VCaP (cell line): Measurements from ENCODE around the gene ARID1B.
A peak's percentile ranks its signal among the peaks of the same experiment; 100 is the strongest.

ENCODE experiments used
- H3K27ac ChIP-seq: fragments of 450-650 bp; 2 replicates; pipeline ENCODE4 v1.5.1; 2017
- TF ChIP-seq, protein P1 (sequence below): fragments of 450-650 bp; conservative IDR thresholded peaks from 2 replicates; pipeline ENCODE4 v1.5.1; 2017; ENCODE audit warnings: mild to moderate bottlenecking, moderate library complexity

Gene ARID1B

DNA sequence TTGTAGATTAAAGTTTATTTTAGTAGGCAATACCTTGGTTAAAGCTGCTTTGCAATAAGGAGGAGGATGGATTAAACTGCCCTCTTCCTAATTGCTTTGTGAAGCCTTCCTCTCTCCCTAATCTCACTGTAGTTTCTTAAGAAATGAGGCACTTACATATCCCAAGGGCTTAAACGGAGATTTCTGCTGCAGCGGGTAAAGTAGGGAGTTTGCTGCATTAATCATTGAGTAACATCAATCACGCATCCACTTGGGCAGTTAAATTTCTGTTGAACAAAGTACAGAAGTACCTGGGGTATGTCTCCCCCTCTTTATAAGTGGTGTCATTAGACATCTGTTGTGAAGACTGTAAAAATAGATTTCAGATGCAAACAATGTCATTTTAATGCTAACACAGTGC is 29.5 kb upstream of the ARID1B start:
- no peak overlapping the region for H3K27ac ChIP-seq
- TF ChIP-seq, protein P1, sequence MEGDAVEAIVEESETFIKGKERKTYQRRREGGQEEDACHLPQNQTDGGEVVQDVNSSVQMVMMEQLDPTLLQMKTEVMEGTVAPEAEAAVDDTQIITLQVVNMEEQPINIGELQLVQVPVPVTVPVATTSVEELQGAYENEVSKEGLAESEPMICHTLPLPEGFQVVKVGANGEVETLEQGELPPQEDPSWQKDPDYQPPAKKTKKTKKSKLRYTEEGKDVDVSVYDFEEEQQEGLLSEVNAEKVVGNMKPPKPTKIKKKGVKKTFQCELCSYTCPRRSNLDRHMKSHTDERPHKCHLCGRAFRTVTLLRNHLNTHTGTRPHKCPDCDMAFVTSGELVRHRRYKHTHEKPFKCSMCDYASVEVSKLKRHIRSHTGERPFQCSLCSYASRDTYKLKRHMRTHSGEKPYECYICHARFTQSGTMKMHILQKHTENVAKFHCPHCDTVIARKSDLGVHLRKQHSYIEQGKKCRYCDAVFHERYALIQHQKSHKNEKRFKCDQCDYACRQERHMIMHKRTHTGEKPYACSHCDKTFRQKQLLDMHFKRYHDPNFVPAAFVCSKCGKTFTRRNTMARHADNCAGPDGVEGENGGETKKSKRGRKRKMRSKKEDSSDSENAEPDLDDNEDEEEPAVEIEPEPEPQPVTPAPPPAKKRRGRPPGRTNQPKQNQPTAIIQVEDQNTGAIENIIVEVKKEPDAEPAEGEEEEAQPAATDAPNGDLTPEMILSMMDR, result no peak

DNA sequence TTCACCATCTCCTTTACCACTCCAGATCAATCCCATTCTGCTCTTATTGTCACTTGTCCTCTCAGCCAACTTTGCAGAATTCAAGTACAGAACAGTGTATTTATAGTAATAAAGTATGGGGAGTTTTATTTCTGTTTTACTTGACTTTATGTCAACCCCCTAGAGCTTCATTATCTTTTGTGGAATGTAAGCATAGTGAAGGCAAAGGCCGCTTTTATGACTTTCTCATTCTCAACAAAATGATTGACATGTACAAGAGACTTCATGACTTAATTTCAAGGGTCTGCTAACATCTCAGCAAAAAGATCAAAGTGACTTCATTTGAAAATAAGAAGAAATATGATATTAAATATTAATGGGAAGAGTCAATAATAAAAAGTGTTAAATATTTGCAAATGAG is 28.7 kb upstream of the ARID1B start:
- no peak overlapping the region for H3K27ac ChIP-seq
- TF ChIP-seq, protein P1, result no peak

DNA sequence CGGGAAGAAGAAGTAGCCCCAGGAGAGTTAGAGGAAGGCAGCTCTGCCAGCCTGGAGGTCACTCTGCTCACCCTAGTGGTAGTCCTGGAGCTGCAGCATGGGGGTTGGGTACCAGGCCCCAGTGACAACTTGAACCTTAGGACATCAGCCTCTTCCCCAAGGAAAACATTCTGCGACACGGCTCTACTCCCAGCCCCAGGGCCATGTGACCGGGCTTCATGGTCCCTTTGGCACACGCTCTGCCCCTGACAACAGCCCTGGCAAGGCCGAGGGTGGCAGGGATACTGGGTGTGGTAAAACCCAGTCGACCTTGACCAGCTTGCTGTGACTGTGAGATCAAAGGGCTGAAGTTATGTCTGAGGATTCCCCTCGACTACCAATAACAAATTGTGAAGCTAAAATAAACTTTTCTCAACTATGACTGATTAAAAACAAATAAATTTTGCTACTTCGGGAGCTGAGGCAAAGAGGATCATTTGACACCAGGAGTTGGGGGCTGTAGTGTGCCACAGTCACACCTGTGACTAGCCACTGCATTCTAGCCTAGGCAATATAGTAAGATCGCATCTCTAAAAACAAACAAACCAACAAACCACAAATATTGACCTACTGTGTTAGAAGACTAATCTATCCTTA is 24.4 kb upstream of the ARID1B start:
- peak overlapping the region; percentile 67 for H3K27ac ChIP-seq
- TF ChIP-seq, protein P1, result 0 out of 2 replicates have a peak, but pooled peaks have one; percentile 16

DNA sequence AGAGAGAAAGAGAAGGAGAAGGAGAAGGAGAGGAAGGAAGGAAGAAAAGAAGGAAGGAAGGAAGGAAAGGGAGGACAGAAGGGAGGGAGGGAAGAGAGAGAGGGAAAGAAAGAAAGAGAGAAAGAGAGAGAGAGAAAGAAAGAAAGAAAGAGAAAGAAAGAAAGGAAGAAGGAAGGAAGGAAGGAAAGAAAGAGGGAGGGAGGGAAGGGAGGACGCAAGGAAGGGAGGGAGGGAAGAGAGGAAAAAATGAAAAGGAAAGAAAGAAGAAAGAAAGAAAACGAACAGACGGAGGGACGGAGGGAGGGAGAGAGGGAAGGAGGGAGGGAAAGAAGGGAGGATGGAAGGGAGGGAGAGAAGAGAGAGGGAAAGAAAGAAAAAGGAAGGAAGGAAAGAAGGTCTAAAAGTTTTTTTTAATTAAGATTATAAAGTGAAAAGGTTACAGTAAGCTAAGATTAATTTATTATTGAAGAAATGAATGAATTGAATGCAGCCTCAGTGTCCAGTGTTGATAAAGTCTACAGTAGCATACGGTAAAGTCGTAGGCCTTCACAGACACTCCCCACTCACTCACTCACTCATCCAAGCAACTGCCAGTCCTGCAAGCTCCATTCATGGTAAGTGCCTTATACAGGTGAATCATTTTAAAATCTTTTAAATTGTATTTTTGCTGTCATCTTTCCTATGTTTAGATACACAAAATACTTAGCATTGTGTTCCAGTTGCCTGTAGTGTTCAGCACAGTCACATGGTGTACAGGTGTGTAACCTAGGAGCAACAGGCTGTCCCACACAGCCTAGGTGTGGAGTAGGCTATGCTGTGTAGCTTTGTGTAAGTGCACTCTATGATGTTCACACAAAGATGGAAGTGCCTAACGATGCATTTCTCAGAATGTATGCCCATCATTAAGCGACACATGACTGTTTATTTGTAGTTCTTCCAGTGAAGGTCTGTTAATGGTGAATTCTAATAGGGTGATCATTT is 20.3 kb upstream of the ARID1B start:
- TF ChIP-seq, protein P1, result no peak
- H3K27ac ChIP-seq, result no peak overlapping the region

DNA sequence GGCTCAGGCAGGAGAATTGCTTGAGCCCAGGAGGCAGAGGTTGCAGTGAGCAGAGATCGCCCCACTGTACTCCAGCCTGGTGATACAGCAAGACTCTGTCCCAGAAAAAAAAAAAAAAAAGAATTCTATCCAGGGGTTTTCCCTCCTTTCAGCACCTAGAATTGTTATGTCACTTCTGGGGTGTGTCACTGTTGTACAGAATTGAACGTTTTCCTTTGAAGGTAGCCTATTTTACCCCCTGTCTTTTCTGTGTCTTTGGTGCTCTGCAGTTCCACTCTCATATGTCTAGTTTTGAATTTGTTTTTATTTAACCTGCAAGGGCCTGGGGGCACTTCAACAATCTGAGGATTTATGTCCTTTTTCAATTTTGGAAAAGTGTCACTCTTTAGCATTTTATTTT is 19.3 kb upstream of the ARID1B start:
- TF ChIP-seq, protein P1, result no peak
- no peak overlapping the region for H3K27ac ChIP-seq

DNA sequence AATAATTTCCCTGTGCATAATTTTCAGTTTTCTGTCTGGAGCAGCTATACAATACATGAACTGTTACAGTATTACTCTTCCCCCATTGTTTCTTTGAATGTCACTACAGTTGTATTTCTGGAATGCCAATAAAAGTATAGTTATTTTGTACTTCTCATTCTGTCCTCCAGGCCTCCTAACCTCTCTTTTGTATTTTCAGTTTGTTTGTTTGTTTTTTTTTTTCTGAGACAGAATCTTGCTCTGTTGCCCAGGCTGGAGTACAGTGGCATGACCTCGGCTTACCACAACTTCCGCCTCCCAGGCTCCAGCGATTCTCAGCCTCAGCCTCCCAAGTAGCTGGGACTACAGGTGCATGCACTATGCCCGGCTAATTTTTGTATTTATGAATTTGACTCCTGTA is 16.8 kb upstream of the ARID1B start:
- TF ChIP-seq, protein P1, result no peak
- H3K27ac ChIP-seq, result no peak overlapping the region

DNA sequence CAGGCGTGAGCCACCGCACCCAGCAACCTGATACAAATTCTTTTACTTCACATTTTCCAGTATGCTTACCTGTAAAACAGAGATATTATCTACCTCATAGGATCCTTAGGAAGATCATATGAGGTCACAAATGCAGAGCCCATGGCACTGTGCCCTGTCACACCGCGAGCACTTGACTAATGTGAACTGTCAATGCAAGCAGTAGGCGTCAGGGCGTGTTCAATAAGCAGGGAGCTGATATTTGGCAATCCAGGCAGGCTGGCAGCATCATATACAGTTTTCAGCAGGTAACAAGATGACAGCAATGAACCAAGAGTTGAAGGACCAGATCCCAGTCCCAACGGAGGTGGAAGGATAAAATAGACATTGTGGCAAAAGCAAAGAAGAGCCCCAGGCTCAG is 14.6 kb upstream of the ARID1B start:
- no peak overlapping the region for H3K27ac ChIP-seq
- TF ChIP-seq, protein P1, result no peak
